Pancreas (tissue), 10 donors: ENCODE results near the gene TAS1R3. TPM values are rescaled to one million over a fixed set of nuclear protein-coding genes. Genes with fewer than 3 reads are reported as not detected.
A peak's percentile ranks its signal among the peaks of the same experiment; 100 is the strongest.

Experiments used
- ATAC-seq, 4 donors: fragments of 200-7000 bp; cut with Tn5 transposase; one replicate each; pipeline versions ENCODE4 v1.8.0 to v1.9.1; 2020; ENCODE audit warnings: mild to moderate bottlenecking in 4 of 4, moderate library complexity in 4 of 4
- DNase-seq, 6 donors: peaks; one replicate each; pipeline ENCODE4 v3.0.0-alpha.2; 2020
- FAIRE-seq: peaks from 2 replicates; lab custom pipeline; 2012; peaks lifted over from hg19 to GRCh38; lab: Jason Lieb, UNC
- H3K27ac ChIP-seq, 4 donors: fragments of 200-600 bp; sonication (generic); 1 replicate in 3 of 4; 2 replicates in 1 of 4; pipeline versions ENCODE4 v1.5.0 to v1.8.0; 2020
- H3K27me3 ChIP-seq, 4 donors: fragments of 200-600 bp; one replicate each; pipeline ENCODE4 v1.8.0; 2021
- H3K36me3 ChIP-seq, 3 donors: fragments of 200-600 bp; sonication (generic) in 1 of 3; one replicate each; pipeline versions ENCODE4 v1.5.0 to v1.8.0; 2020 to 2021
- H3K4me1 ChIP-seq, 3 donors: fragments of 200-600 bp; one replicate each; pipeline ENCODE4 v1.8.0; 2021
- H3K4me3 ChIP-seq, 4 donors: fragments of 200-600 bp; sonication (generic) in 2 of 4; one replicate each; pipeline versions ENCODE4 v1.5.0 to v1.8.0; 2020 to 2021
- H3K9me3 ChIP-seq, 4 donors: fragments of 200-600 bp; one replicate each; pipeline ENCODE4 v1.8.0; 2021
- WGBS, 2 donors: extraction: QIAGEN DNeasy Blood & Tissue Kit; methylation state at CpG; one replicate each; pipeline ENCODE4 v1.1.7; 2013; 5-methylcytosine and 5-hydroxymethylcytosine counted together
- intact Hi-C, 3 donors: fragments of 100-400 bp; cut with DNase I; formaldehyde crosslinking; loops; one replicate each; pipeline versions ENCODE4 v1.11.1 to v1.14.2; 2022
- polyA plus RNA-seq, 2 donors: library from polyadenylated mRNA; stranded (reverse); fragments of 200-250 nt; gene quantifications; one replicate each; pipeline ENCODE4 v1.2.3, GENCODE V29; 2013
- total RNA-seq, 6 donors: library from RNA; stranded (reverse); fragmentation: NEBNext Ultra II Directional in 4 of 6; extraction: Animal tissue kit (Norgen Biotek cat#: 25700) in 4 of 6; gene quantifications; one replicate each; pipeline versions ENCODE4 v1.2.1 to v1.2.4, GENCODE V29; 2021 to 2023
- TF ChIP-seq, protein P1 (sequence below), 4 donors: fragments of 200-600 bp; sonication (generic) in 3 of 4; IDR thresholded peaks; one replicate each; pipeline versions ENCODE4 v1.5.0 to v1.8.0; 2021; ENCODE audit warnings: antibody characterized with exemption in 4 of 4
- donor health status: healthy with polysubstance abuse.
- donor health status: DM: no; HTN: no; CAD: no; lungs with moderate emphysema.
- donor health status: DM: no; HTN: no; CAD: no.
- donor health status: control.
- donor health status: control.
- donor health status: Bipolar disorder and iron deficiency.
- donor health status: DM: yes; HTN: yes; CAD: no.
- donor health status: DM: no; HTN: no; CAD: no.
- donor health status: DM: no; HTN: no; CAD: no.
- donor health status: DM: yes; HTN: yes; CAD: no.

Gene TAS1R3
- total and polyA plus RNA-seq, 8 donors: 0.04 to 0.41 (median 0.12) TPM

DNA sequence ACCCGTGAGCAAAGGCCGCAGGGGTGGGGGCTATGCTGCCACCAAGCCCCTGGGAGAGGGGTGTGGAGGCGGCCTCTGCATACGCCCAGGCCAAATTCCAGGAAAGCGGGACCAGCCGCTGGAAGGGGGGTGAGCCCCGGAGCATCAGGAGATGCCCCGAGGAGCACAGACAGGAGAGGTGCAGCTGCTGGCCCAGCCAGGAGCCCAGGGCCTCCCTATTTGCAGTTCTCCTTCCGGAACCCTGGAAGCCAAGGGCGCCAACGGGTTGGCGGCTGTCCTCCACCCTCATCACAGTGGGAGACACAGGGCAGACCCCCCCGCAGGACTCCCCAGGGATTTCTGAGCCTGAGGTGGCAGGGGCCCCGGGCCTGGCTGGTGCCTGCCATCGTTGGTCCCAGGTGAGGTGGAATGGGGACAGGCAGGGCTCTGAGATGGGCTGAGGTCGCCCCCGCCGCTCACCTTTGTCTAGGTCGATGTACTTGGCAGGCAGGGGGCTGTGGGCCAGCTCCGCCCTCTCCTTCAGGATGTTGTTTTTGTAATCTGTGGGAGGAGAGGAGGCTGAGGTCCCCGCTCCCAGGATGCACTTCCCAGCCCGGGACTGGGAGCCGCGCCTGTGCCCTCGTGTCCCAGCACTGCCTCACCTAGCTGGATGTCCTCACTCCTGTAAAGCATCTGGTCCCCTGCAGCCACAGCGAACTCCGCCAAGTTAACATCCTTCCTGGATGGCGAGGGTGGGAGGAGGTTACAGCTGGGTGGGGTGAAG lies 22.5 kb downstream of the TAS1R3 start:
- no peak overlapping the region for H3K4me3 ChIP-seq
- intact Hi-C loops: no loop called here
- no peak for ATAC-seq
- FAIRE-seq: no peak
- H3K27ac ChIP-seq: no peak overlapping the region
- no peaks in the 10 kb centered on the region for H3K4me1 ChIP-seq
- no peaks in the 10 kb centered on the region for H3K9me3 ChIP-seq
- no peaks in the 10 kb centered on the region for H3K27me3 ChIP-seq
- H3K36me3 ChIP-seq: no peaks in the 10 kb centered on the region
- WGBS, 2 donors: 10 to 15% methylated on average over 24 to 28 of the region's 28 CpGs
- TF ChIP-seq, protein P1, sequence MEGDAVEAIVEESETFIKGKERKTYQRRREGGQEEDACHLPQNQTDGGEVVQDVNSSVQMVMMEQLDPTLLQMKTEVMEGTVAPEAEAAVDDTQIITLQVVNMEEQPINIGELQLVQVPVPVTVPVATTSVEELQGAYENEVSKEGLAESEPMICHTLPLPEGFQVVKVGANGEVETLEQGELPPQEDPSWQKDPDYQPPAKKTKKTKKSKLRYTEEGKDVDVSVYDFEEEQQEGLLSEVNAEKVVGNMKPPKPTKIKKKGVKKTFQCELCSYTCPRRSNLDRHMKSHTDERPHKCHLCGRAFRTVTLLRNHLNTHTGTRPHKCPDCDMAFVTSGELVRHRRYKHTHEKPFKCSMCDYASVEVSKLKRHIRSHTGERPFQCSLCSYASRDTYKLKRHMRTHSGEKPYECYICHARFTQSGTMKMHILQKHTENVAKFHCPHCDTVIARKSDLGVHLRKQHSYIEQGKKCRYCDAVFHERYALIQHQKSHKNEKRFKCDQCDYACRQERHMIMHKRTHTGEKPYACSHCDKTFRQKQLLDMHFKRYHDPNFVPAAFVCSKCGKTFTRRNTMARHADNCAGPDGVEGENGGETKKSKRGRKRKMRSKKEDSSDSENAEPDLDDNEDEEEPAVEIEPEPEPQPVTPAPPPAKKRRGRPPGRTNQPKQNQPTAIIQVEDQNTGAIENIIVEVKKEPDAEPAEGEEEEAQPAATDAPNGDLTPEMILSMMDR (IDR thresholded peaks at IDR 0.05): no peak
- peak in 2 of 6 donors; percentile 45 to 81 for DNase-seq

DNA sequence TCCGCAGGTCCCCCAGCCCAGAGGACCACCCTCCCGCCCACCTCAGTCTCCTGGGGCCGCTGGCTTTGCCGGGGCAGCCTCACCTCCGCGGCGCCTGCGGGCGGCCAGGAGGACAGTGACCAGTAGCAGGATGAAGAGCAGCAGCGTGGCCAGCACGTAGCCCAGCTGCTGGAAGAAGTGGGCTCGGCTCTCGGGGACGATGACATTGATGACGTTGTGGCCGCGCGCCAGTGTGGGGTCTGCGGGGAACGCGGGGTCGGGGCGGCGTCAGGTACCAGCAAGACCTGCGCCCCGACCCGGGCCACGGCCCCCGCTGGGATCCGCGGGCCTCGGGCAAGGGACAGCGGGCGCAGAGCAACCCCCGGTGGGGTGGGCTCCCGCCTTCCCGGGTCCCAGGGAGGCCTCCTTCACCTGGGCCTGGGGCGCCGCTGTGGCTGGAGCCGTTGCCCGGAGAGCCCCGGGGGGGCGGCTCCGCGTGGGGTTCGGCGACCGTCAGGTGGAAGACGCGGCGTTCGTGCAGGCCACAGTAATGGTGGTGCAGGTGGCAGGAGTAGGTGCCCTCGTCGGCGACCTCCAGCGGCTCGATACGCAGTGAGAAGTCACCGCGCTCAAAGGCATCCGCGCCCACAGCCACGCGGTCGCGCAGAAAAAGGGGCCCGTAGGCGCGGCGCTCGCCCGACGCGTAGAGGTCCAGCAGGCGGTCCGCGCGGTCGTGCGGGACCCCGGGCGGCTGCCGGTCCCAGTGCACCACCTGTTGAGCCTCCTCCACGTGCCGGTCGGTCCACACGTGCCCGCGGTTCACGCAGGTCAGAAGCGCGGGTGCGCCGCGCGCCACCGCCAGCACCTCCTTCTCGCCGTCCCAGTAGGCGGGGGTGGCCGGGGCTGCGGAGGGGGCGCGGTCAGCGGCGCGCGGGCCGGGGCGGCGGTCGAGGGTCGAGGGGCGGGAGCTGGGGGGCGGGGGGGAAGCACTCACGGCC lies 23.5 kb downstream of the TAS1R3 start:
- DNase-seq (peak in 4 of 6 donors; percentile 2 to 79 (median 28)), ATAC-seq (peak in 1 of 4 donors; percentile 2), FAIRE-seq (no peak)
- no peak overlapping the region for H3K4me3 ChIP-seq
- 9 to 12% methylated on average over 90 to 116 of the region's 116 CpGs for WGBS, 2 donors
- H3K27ac ChIP-seq: no peak overlapping the region
- intact Hi-C loops: no loop called here
- no peaks in the 10 kb centered on the region for H3K9me3 ChIP-seq
- TF ChIP-seq, protein P1 (IDR thresholded peaks at IDR 0.05): no peak
- no peaks in the 10 kb centered on the region for H3K36me3 ChIP-seq
- no peaks in the 10 kb centered on the region for H3K4me1 ChIP-seq
- no peaks in the 10 kb centered on the region for H3K27me3 ChIP-seq

DNA sequence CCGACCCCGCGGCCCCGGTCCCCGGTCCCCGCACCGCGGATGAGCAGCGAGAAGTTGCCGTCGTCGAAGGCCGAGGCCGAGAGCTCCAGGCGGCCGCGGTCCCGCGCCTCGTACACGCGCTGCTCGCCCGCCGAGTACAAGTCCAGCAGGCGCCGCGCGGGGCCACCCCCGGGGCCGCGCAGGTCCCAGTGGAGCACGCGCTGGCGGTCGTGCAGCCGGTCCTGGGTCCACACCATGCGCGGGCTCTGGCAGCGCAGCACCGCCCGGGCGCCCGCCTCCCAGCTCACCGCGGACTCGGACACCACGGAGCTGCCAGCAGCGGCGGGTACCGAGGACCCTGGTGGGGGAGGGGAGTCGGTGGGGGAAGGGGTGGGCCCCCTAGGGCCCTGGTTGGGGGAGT lies 24.3 kb downstream of the TAS1R3 start:
- Histone ChIP-seq H3K27me3 (no peaks in the 10 kb centered on the region), H3K4me1 (no peaks in the 10 kb centered on the region), H3K36me3 (no peaks in the 10 kb centered on the region), H3K9me3 (no peaks in the 10 kb centered on the region), H3K4me3 (peak overlapping the region in 1 of 4 donors; percentile 31), H3K27ac (no peak overlapping the region)
- no peak for FAIRE-seq
- peak in 3 of 4 donors; percentile 23 to 47 (median 26) for ATAC-seq
- TF ChIP-seq, protein P1 (IDR thresholded peaks at IDR 0.05): no peak
- 1% methylated on average over 43 to 52 of the region's 52 CpGs for WGBS, 2 donors
- DNase-seq: peak in 4 of 6 donors; percentile 14 to 84 (median 28)
- intact Hi-C loops: no loop called here

DNA sequence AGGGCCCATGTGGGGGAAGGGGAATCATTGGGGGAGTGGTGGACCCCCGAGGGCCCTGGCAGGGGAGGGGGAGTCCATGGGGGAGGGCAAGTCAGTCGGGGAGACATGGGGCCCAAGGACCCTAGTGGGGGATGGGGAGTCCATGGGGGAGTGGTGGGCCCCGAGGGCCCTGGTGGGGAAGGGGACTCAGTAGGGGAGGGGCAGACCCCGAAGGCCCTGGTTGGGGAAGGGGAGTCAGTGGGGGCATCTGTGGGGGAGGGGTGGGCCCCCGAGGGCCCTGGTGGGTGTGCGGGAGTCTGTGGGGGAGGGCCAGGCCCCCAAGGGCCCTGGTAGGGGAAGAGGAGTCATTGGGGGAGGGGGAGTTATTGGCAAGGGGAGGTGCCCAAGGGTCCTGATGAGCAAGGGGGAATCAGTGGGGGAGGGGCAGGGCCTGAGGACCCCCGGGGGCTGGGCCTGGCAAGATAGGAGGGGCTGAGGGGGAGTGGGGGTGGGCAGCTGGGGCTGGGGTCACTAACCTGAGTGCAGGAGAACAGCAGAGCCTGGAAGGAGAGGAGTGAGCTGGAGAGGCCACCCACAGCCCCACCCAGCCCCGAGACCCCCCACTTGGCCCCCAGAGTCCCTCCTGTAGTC lies 25.2 kb downstream of the TAS1R3 start:
- no peaks in the 10 kb centered on the region for H3K9me3 ChIP-seq
- WGBS, 2 donors: 35 to 38% methylated on average over 8 of the region's 8 CpGs
- intact Hi-C loops: no loop called here
- DNase-seq: peak in 4 of 6 donors; percentile 4 to 66 (median 30)
- ATAC-seq: no peak
- H3K27ac ChIP-seq: no peak overlapping the region
- H3K4me3 ChIP-seq: no peak overlapping the region
- no peaks in the 10 kb centered on the region for H3K4me1 ChIP-seq
- no peaks in the 10 kb centered on the region for H3K27me3 ChIP-seq
- TF ChIP-seq, protein P1 (IDR thresholded peaks at IDR 0.05): no peak
- no peak for FAIRE-seq
- no peaks in the 10 kb centered on the region for H3K36me3 ChIP-seq
